ENCODE measurements around the gene ASTN2.

GRCh38 chr9:116414374-116414773 lies 1000.5 kb downstream of the ASTN2 start:
- no peak for TF ChIP-seq YY1 (IDR thresholded peaks at IDR 0.05; ENCODE audit: insufficient read depth, insufficient read length)
- no peak for TF ChIP-seq SUZ12 (IDR thresholded peaks at IDR 0.05; ENCODE audit: extremely low read depth, insufficient read depth, insufficient read length)

All from NT2/D1 (cell line).